ENCODE measurements around the gene CDADC1.

The CDADC1 gene

GRCh38 chr13:49308097-49308875 lies 60.6 kb downstream of the CDADC1 start:
- H3K79me2 ChIP-seq (ENCODE audit: control insufficient read depth, low read length), result no peaks in the 10 kb centered on the region
- H3K9me2 ChIP-seq (replicated peaks; ENCODE audit: control insufficient read depth, low read length), result no peaks in the 10 kb centered on the region
- H3K27me3 ChIP-seq (ENCODE audit: control insufficient read depth, low read length), result no peaks in the 10 kb centered on the region
- no peak overlapping the region for H3K4me2 ChIP-seq (ENCODE audit: low read length)
- H3K4me3 ChIP-seq (ENCODE audit: low read length), result no peak overlapping the region
- peaks cover 18% of the 10 kb centered on the region for H3K4me1 ChIP-seq (ENCODE audit: control insufficient read depth, low read length)
- no peaks in the 10 kb centered on the region for H3K36me3 ChIP-seq (ENCODE audit: control insufficient read depth, low read length)
- no peak for TF ChIP-seq CTCF (IDR thresholded peaks at IDR 0.05; ENCODE audit: low read depth, low read length, poor library complexity, severe bottlenecking)
- no peak for TF ChIP-seq EZH2phosphoT487 (IDR thresholded peaks at IDR 0.05; ENCODE audit: borderline replicate concordance, low read length)
- no peaks in the 10 kb centered on the region for H4K20me1 ChIP-seq (ENCODE audit: control insufficient read depth, insufficient read depth, low read depth, low read length)
- H3K27ac ChIP-seq (ENCODE audit: low read depth, low read length), result no peak overlapping the region
- H3K9me3 ChIP-seq (ENCODE audit: control insufficient read depth, insufficient read depth, low read length), result no peaks in the 10 kb centered on the region
- H3F3A ChIP-seq (ENCODE audit: control insufficient read depth, insufficient read depth), result no peaks in the 10 kb centered on the region

GRCh38 chr13:49308921-49309408 lies 61.2 kb downstream of the CDADC1 start:
- H3K4me1 ChIP-seq (ENCODE audit: control insufficient read depth, low read length), result peaks cover 18% of the 10 kb centered on the region
- H3K4me3 ChIP-seq (ENCODE audit: low read length), result no peak overlapping the region
- H3K4me2 ChIP-seq (ENCODE audit: low read length), result no peak overlapping the region
- H3F3A ChIP-seq (ENCODE audit: control insufficient read depth, insufficient read depth), result no peaks in the 10 kb centered on the region
- no peaks in the 10 kb centered on the region for H3K36me3 ChIP-seq (ENCODE audit: control insufficient read depth, low read length)
- no peaks in the 10 kb centered on the region for H3K9me2 ChIP-seq (replicated peaks; ENCODE audit: control insufficient read depth, low read length)
- no peaks in the 10 kb centered on the region for H3K9me3 ChIP-seq (ENCODE audit: control insufficient read depth, insufficient read depth, low read length)
- TF ChIP-seq EZH2phosphoT487 (IDR thresholded peaks at IDR 0.05; ENCODE audit: borderline replicate concordance, low read length), result no peak
- no peak for TF ChIP-seq CTCF (IDR thresholded peaks at IDR 0.05; ENCODE audit: low read depth, low read length, poor library complexity, severe bottlenecking)
- H3K79me2 ChIP-seq (ENCODE audit: control insufficient read depth, low read length), result no peaks in the 10 kb centered on the region
- no peak overlapping the region for H3K27ac ChIP-seq (ENCODE audit: low read depth, low read length)
- H4K20me1 ChIP-seq (ENCODE audit: control insufficient read depth, insufficient read depth, low read depth, low read length), result no peaks in the 10 kb centered on the region
- no peaks in the 10 kb centered on the region for H3K27me3 ChIP-seq (ENCODE audit: control insufficient read depth, low read length)

GRCh38 chr13:49310251-49310650 lies 62.5 kb downstream of the CDADC1 start:
- no peaks in the 10 kb centered on the region for H3K27me3 ChIP-seq (ENCODE audit: control insufficient read depth, low read length)
- TF ChIP-seq CTCF (IDR thresholded peaks at IDR 0.05; ENCODE audit: low read depth, low read length, poor library complexity, severe bottlenecking), result no peak
- TF ChIP-seq EZH2phosphoT487 (IDR thresholded peaks at IDR 0.05; ENCODE audit: borderline replicate concordance, low read length), result no peak
- H3K4me1 ChIP-seq (ENCODE audit: control insufficient read depth, low read length), result peaks cover 18% of the 10 kb centered on the region
- H3K27ac ChIP-seq (ENCODE audit: low read depth, low read length), result no peak overlapping the region
- H3K9me2 ChIP-seq (replicated peaks; ENCODE audit: control insufficient read depth, low read length), result no peaks in the 10 kb centered on the region
- no peaks in the 10 kb centered on the region for H4K20me1 ChIP-seq (ENCODE audit: control insufficient read depth, insufficient read depth, low read depth, low read length)
- H3K9me3 ChIP-seq (ENCODE audit: control insufficient read depth, insufficient read depth, low read length), result no peaks in the 10 kb centered on the region
- no peaks in the 10 kb centered on the region for H3K79me2 ChIP-seq (ENCODE audit: control insufficient read depth, low read length)
- no peak overlapping the region for H3K4me3 ChIP-seq (ENCODE audit: low read length)
- H3K4me2 ChIP-seq (ENCODE audit: low read length), result no peak overlapping the region
- no peaks in the 10 kb centered on the region for H3F3A ChIP-seq (ENCODE audit: control insufficient read depth, insufficient read depth)
- no peaks in the 10 kb centered on the region for H3K36me3 ChIP-seq (ENCODE audit: control insufficient read depth, low read length)

Data from DOHH2 (cell line).